Measurements from ENCODE around the gene FAM216A.
A peak's percentile ranks its signal among the peaks of the same experiment; 100 is the strongest.
"Not testable (repeated sequence)": the region's sequence is repeated elsewhere in the genome, so short reads cannot be mapped to it uniquely, and the experiment has no call there.

The FAM216A gene

GRCh38 chr12:110501752-110502738 lies 33.4 kb downstream of the FAM216A start, which contains the start of the genes RAD9B and VPS29:
TSS of gene RAD9B (plus strand) at chr12:110502331. CDS start at chr12:110502338, 7 bp downstream.
TSS of gene VPS29 (minus strand) at chr12:110502111. CDS start at chr12:110502051, 60 bp downstream.
- DNase-seq = peak; percentile 80

GRCh38 chr12:110503432-110503831 lies 34.8 kb downstream of the FAM216A start:
- no peak for DNase-seq

GRCh38 chr12:110505332-110505731 lies 36.7 kb downstream of the FAM216A start:
- DNase-seq = no peak

GRCh38 chr12:110508071-110508586 lies 39.5 kb downstream of the FAM216A start:
- no peak for DNase-seq

- DNase-seq = no peak
Measured at GRCh38 chr12:110513842-110514241, 45.2 kb downstream of the FAM216A start.

- DNase-seq = no peak
Measured at GRCh38 chr12:110514363-110514762, 45.7 kb downstream of the FAM216A start.

- no peak for DNase-seq
Measured at GRCh38 chr12:110516995-110517394, 48.4 kb downstream of the FAM216A start.

- not testable (repeated sequence) for DNase-seq
Measured at GRCh38 chr12:110518014-110518413, 49.4 kb downstream of the FAM216A start.

- not testable (repeated sequence) for DNase-seq
Measured at GRCh38 chr12:110520876-110521712, 52.4 kb downstream of the FAM216A start.

GRCh38 chr12:110528277-110528839 lies 59.7 kb downstream of the FAM216A start:
- no peak for DNase-seq

GRCh38 chr12:110530511-110530910 lies 61.9 kb downstream of the FAM216A start:
- DNase-seq = no peak

GRCh38 chr12:110531741-110532333 lies 63.2 kb downstream of the FAM216A start:
- DNase-seq = no peak

GRCh38 chr12:110532644-110533043 lies 64.0 kb downstream of the FAM216A start:
- no peak for DNase-seq

GRCh38 chr12:110533607-110534006 lies 65.0 kb downstream of the FAM216A start:
- DNase-seq = no peak

- no peak for DNase-seq
Measured at GRCh38 chr12:110534811-110535210, 66.2 kb downstream of the FAM216A start.

- DNase-seq = no peak
Measured at GRCh38 chr12:110536834-110537604, 68.4 kb downstream of the FAM216A start.

GRCh38 chr12:110537605-110538409 lies 69.2 kb downstream of the FAM216A start:
- DNase-seq = no peak

GRCh38 chr12:110538869-110539622 lies 70.4 kb downstream of the FAM216A start:
- no peak for DNase-seq

All from GOT3 (cell line).